IMR-90 (cell line): ENCODE results near the gene METTL8. TPM values are rescaled to one million over a fixed set of nuclear protein-coding genes. Genes with fewer than 3 reads are reported as not detected.

Experiments
- ATAC-seq: fragments of 200-7000 bp; cut with Tn5 transposase; 2 replicates; pipeline ENCODE4 v1.9.1; 2020; ENCODE audit warnings: low read depth, mild to moderate bottlenecking, moderate library complexity
- BruUV-seq: library from RNA; stranded (reverse); fragments of 400-500 nt; replicated peaks from 2 replicates; lab custom pipeline; 2021; lab: Mats Ljungman, UMichigan
- CTCF ChIA-PET: fragments of 300-600 bp; formaldehyde crosslinking; extraction: SDS; loops from one replicate; lab custom pipeline; 2021; ENCODE audit warnings: antibody characterized with exemption; lab: Yijun Ruan, JAX
- POLR2A ChIA-PET: fragments of 300-600 bp; sonication (Branson Sonifier 250); formaldehyde crosslinking; loops from one replicate; lab custom pipeline; 2022; ENCODE audit warnings: antibody characterized with exemption; ENCODE audit not compliant: unreplicated experiment; lab: Charles Lee
- DNase-seq: peaks from one replicate; pipeline ENCODE4 v3.0.0; 2013
- H2AFZ ChIP-seq: replicated peaks from 2 replicates; pipeline ENCODE3; 2013; ENCODE audit warnings: low read length, mild to moderate bottlenecking; ENCODE audit not compliant: poor library complexity
- H2AK5ac ChIP-seq: 2 replicates; pipeline ENCODE4 v1.6.1; 2013; ENCODE audit warnings: low read depth, low read length, inconsistent platforms
- H2AK9ac ChIP-seq: replicated peaks from 2 replicates; pipeline ENCODE3; 2013; ENCODE audit warnings: mild to moderate bottlenecking, low read depth, low read length, moderate library complexity; ENCODE audit not compliant: poor library complexity
- H2BK120ac ChIP-seq: 2 replicates; pipeline ENCODE4 v1.6.1; 2013; ENCODE audit warnings: low read depth, low read length, inconsistent platforms
- H2BK15ac ChIP-seq: 3 replicates; pipeline ENCODE4 v1.6.1; 2013; ENCODE audit warnings: low read depth, low read length, inconsistent platforms
- H2BK20ac ChIP-seq: 2 replicates; pipeline ENCODE4 v1.6.1; 2013; ENCODE audit warnings: low read depth, mild to moderate bottlenecking, inconsistent platforms, low read length, moderate library complexity
- H2BK5ac ChIP-seq: 2 replicates; pipeline ENCODE4 v1.6.1; 2013; ENCODE audit warnings: mild to moderate bottlenecking, low read depth, low read length, inconsistent platforms; ENCODE audit not compliant: poor library complexity, severe bottlenecking
- H3K14ac ChIP-seq: replicated peaks from 2 replicates; pipeline ENCODE4 v1.6.1; 2013; ENCODE audit warnings: low read depth, low read length, inconsistent platforms
- H3K18ac ChIP-seq: 2 replicates; pipeline ENCODE4 v1.6.1; 2013; ENCODE audit warnings: low read depth, low read length, control low read depth
- H3K23ac ChIP-seq: 2 replicates; pipeline ENCODE4 v1.6.1; 2013; ENCODE audit warnings: low read depth, low read length, inconsistent platforms
- H3K27ac ChIP-seq: 2 replicates; pipeline ENCODE4 v1.5.1; 2013; ENCODE audit warnings: mild to moderate bottlenecking, control low read depth, low read length; ENCODE audit not compliant: insufficient read depth
- H3K27me3 ChIP-seq: 2 replicates; pipeline ENCODE4 v1.6.1; 2013; ENCODE audit warnings: low read length; ENCODE audit not compliant: control insufficient read depth, insufficient read depth
- H3K36me3 ChIP-seq: 2 replicates; pipeline ENCODE4 v1.6.1; 2013; ENCODE audit warnings: low read length, mixed read lengths; ENCODE audit not compliant: control insufficient read depth, insufficient read depth
- H3K4ac ChIP-seq: 2 replicates; pipeline ENCODE4 v1.6.1; 2013; ENCODE audit warnings: low read depth, low read length, inconsistent platforms
- H3K4me1 ChIP-seq: 2 replicates; pipeline ENCODE4 v1.6.1; 2013; ENCODE audit warnings: low read length, mixed read lengths; ENCODE audit not compliant: control insufficient read depth, insufficient read depth
- H3K4me2 ChIP-seq: 2 replicates; pipeline ENCODE4 v1.6.1; 2013; ENCODE audit warnings: low read depth, mild to moderate bottlenecking, control low read depth, low read length, moderate library complexity
- H3K4me3 ChIP-seq: 2 replicates; pipeline ENCODE4 v1.5.1; 2013; ENCODE audit warnings: low read depth, mild to moderate bottlenecking, control low read depth, low read length, moderate library complexity; ENCODE audit not compliant: insufficient read depth
- H3K56ac ChIP-seq: 2 replicates; pipeline ENCODE4 v1.6.1; 2013; ENCODE audit warnings: low read length, inconsistent platforms; ENCODE audit not compliant: insufficient read depth; ENCODE audit errors: extremely low read depth
- H3K79me1 ChIP-seq, 2 experiments: 2 replicates each; pipeline ENCODE4 v1.6.1; 2013; ENCODE audit warnings: low read length in 2 of 2, inconsistent platforms in 1 of 2, low read depth in 1 of 2
- H3K9ac ChIP-seq: 2 replicates; pipeline ENCODE4 v1.6.1; 2013; ENCODE audit warnings: low read depth, low read length, control low read depth
- H3K9me1 ChIP-seq: 2 replicates; pipeline ENCODE4 v1.6.1; 2013; ENCODE audit warnings: low read length, inconsistent platforms; ENCODE audit not compliant: insufficient read depth
- H3K9me3 ChIP-seq: 2 replicates; pipeline ENCODE4 v1.6.1; 2013; ENCODE audit warnings: low read length; ENCODE audit not compliant: control insufficient read depth, insufficient read depth
- H4K20me1 ChIP-seq: 2 replicates; pipeline ENCODE4 v1.6.1; 2013; ENCODE audit warnings: low read length, inconsistent platforms; ENCODE audit not compliant: insufficient read depth
- H4K5ac ChIP-seq: 2 replicates; pipeline ENCODE4 v1.6.1; 2013; ENCODE audit warnings: mild to moderate bottlenecking, low read depth, low read length, control low read depth
- H4K8ac ChIP-seq, 2 experiments: 2 replicates each; pipeline ENCODE4 v1.6.1; 2013; ENCODE audit warnings: low read depth in 2 of 2, low read length in 2 of 2, control low read depth in 1 of 2, inconsistent platforms in 1 of 2
- H4K91ac ChIP-seq: 2 replicates; pipeline ENCODE4 v1.6.1; 2013; ENCODE audit warnings: low read depth, low read length, inconsistent platforms; ENCODE audit not compliant: insufficient read depth
- BHLHE40 ChIP-seq: fragments of 150-350 bp; IDR thresholded peaks from 2 replicates; pipeline ENCODE4 v1.6.1; 2016; ENCODE audit warnings: mild to moderate bottlenecking, low read depth, low read length
- CEBPB ChIP-seq: IDR thresholded peaks from 2 replicates; pipeline ENCODE4 v1.6.1; 2012; ENCODE audit warnings: low read depth, low read length, improper control_type of control experiment
- CHD1 ChIP-seq: IDR thresholded peaks from 2 replicates; pipeline ENCODE4 v1.6.1; 2012; ENCODE audit warnings: low read depth, low read length, improper control_type of control experiment
- CTCF ChIP-seq: conservative IDR thresholded peaks from 2 replicates; pipeline ENCODE4 v1.5.1; 2012; ENCODE audit warnings: mild to moderate bottlenecking, low read depth, low read length, improper control_type of control experiment
- ELK1 ChIP-seq: fragments of 150-350 bp; IDR thresholded peaks from 2 replicates; pipeline ENCODE4 v1.6.1; 2016; ENCODE audit warnings: low read depth, mild to moderate bottlenecking, low read length, moderate library complexity, borderline replicate concordance
- FOS ChIP-seq: fragments of 150-350 bp; IDR thresholded peaks from 2 replicates; pipeline ENCODE4 v1.6.1; 2016; ENCODE audit warnings: low read depth, low read length
- MAFK ChIP-seq: IDR thresholded peaks from 2 replicates; pipeline ENCODE4 v1.6.1; 2012; ENCODE audit warnings: low read depth, low read length, improper control_type of control experiment
- MAZ ChIP-seq: IDR thresholded peaks from 2 replicates; pipeline ENCODE4 v1.6.1; 2012; ENCODE audit warnings: low read depth, mild to moderate bottlenecking, low read length, improper control_type of control experiment, moderate library complexity, borderline replicate concordance
- MXI1 ChIP-seq: IDR thresholded peaks from 2 replicates; pipeline ENCODE4 v1.6.1; 2012; ENCODE audit warnings: low read depth, mild to moderate bottlenecking, low read length, moderate library complexity, borderline replicate concordance
- NFE2L2 ChIP-seq: fragments of 150-350 bp; IDR thresholded peaks from 2 replicates; pipeline ENCODE4 v1.6.1; 2016; ENCODE audit warnings: low read depth, mild to moderate bottlenecking, low read length
- POLR2A ChIP-seq: IDR thresholded peaks from 2 replicates; pipeline ENCODE4 v1.6.1; 2012; ENCODE audit warnings: mild to moderate bottlenecking, low read depth, low read length
- RAD21 ChIP-seq: IDR thresholded peaks from 2 replicates; pipeline ENCODE4 v1.6.1; 2012; ENCODE audit warnings: low read length, improper control_type of control experiment
- RCOR1 ChIP-seq: IDR thresholded peaks from 2 replicates; pipeline ENCODE4 v1.6.1; 2012; ENCODE audit warnings: mild to moderate bottlenecking, low read length, improper control_type of control experiment; ENCODE audit not compliant: insufficient replicate concordance
- RFX5 ChIP-seq: IDR thresholded peaks from 2 replicates; pipeline ENCODE4 v1.8.0; 2012; ENCODE audit warnings: low read depth, mild to moderate bottlenecking, low read length, moderate library complexity
- SMC3 ChIP-seq: fragments of 150-350 bp; IDR thresholded peaks from 2 replicates; pipeline ENCODE4 v1.6.1; 2016; ENCODE audit warnings: low read depth, mild to moderate bottlenecking, antibody characterized with exemption, low read length, moderate library complexity
- USF2 ChIP-seq: fragments of 150-350 bp; IDR thresholded peaks from 2 replicates; pipeline ENCODE4 v1.6.1; 2017; ENCODE audit warnings: mild to moderate bottlenecking, antibody characterized with exemption, low read length, low read depth
- WGBS, 2 experiments: methylation state at CpG; one replicate each; pipeline versions ENCODE4 v1.1.5 to v1.1.7; 2013; ENCODE audit warnings: missing lambda C conversion rate in 2 of 2; ENCODE audit not compliant: insufficient read length in 1 of 2; ENCODE audit errors: extremely low coverage in 2 of 2; 5-methylcytosine and 5-hydroxymethylcytosine counted together
- dilution Hi-C: fragments of 300-500 bp; cut with HindIII; formaldehyde crosslinking; loops from one replicate; pipeline ENCODE4 v1.14.3; 2018; ENCODE audit warnings: low sequenced_read_pairs; ENCODE audit not compliant: unreplicated experiment
- in situ Hi-C: fragments of 300-500 bp; cut with MboI; formaldehyde crosslinking; loops from 3 replicates; pipeline ENCODE4 v1.14.3; 2019; ENCODE audit warnings: low sequenced_read_pairs, inconsistent platforms, mixed read lengths
- intact Hi-C: fragments of 100-400 bp; cut with micrococcal nuclease; formaldehyde crosslinking; loops from 2 replicates; pipeline ENCODE4 v1.10.0; 2022
- polyA plus RNA-seq, 3 experiments: library from polyadenylated mRNA; depleted of rRNA; stranded (reverse); fragments of >200 nt; gene quantifications; 2 replicates each; pipeline ENCODE4 v1.2.3, GENCODE V29; 2012; ENCODE audit warnings: low replicate concordance in 1 of 3
- total RNA-seq: library from RNA; depleted of rRNA; stranded (reverse); fragments of >200 nt; gene quantifications from 2 replicates; pipeline ENCODE4 v1.2.3, GENCODE V29; 2012

Gene METTL8
- total and polyA plus RNA-seq, 2 of the 4 experiments (the other 2 are of a cell fraction), result 6.9 to 10.6 TPM

GRCh38 chr2:171391532-171391931 is 42.3 kb downstream of the METTL8 start:
- Histone ChIP-seq H3K56ac (no peak overlapping the region; the same call in 1 of the 2 replicates), H4K20me1 (no peaks in the 10 kb centered on the region), H3K18ac (no peak overlapping the region), H3K23ac (no peak overlapping the region), H4K5ac (no peak overlapping the region), H3K4me1 (peaks cover 3% of the 10 kb centered on the region), H3K27me3 (no peaks in the 10 kb centered on the region), H3K36me3 (no peaks in the 10 kb centered on the region), H2AK5ac (no peak overlapping the region; the same call in 1 of the 2 replicates), H3K79me1 (peaks cover 3 to 8% of the 10 kb centered on the region in 2 experiments; a peak in 2 of 4 replicates), H2BK5ac (no peak overlapping the region), H2AK9ac (no peak overlapping the region), H3K9me3 (no peaks in the 10 kb centered on the region), H3K27ac (peak overlapping the region; percentile 29; the same call in 1 of the 2 replicates), H3K4me2 (no peak overlapping the region; the same call in 1 of the 2 replicates), H2AFZ (no peak overlapping the region), H2BK20ac (peak overlapping the region; percentile 20; the same call in 1 of the 2 replicates), H2BK15ac (no peak overlapping the region), H3K4ac (peak overlapping the region; percentile 73), H3K14ac (peak overlapping the region; percentile 55; the same call in 1 of the 2 replicates), H3K9ac (no peak overlapping the region), H4K91ac (no peak overlapping the region), H3K9me1 (0 out of 2 replicates have a peak, but pooled peaks cover 4% of the 10 kb centered on the region), H2BK120ac (0 out of 2 replicates have a peak overlapping the region, but pooled peaks have one; percentile 2), H3K4me3 (no peak overlapping the region), H4K8ac (peak overlapping the region in 1 of 2 experiments; percentile 34; a peak in 1 of 4 replicates)
- dilution Hi-C loops (no loop called here), in situ Hi-C loops (no loop called here), intact Hi-C loops (no loop called here)
- no CpG with 5 or more reads among the region's 2 CpGs for WGBS, 2 experiments
- ChIA-PET CTCF (no interaction called here), POLR2A (no interaction called here)
- DNase-seq (no peak), ATAC-seq (no peak; the same call in 1 of the 2 replicates)
- BruUV-seq, result no TSS peak
- TF ChIP-seq ELK1 (no peak), BHLHE40 (no peak), NFE2L2 (no peak), RAD21 (no peak), RFX5 (no peak), POLR2A (no peak), RCOR1 (no peak), SMC3 (no peak), MAZ (no peak), USF2 (no peak), FOS (no peak), CTCF (no peak), MAFK (no peak), CHD1 (no peak), CEBPB (no peak), MXI1 (no peak)
